ENCODE results near the gene CEP72.
"Not testable (repeated sequence)": the region's sequence is repeated elsewhere in the genome, so short reads cannot be mapped to it uniquely, and the experiment has no call there.

CEP72 gene

DNA sequence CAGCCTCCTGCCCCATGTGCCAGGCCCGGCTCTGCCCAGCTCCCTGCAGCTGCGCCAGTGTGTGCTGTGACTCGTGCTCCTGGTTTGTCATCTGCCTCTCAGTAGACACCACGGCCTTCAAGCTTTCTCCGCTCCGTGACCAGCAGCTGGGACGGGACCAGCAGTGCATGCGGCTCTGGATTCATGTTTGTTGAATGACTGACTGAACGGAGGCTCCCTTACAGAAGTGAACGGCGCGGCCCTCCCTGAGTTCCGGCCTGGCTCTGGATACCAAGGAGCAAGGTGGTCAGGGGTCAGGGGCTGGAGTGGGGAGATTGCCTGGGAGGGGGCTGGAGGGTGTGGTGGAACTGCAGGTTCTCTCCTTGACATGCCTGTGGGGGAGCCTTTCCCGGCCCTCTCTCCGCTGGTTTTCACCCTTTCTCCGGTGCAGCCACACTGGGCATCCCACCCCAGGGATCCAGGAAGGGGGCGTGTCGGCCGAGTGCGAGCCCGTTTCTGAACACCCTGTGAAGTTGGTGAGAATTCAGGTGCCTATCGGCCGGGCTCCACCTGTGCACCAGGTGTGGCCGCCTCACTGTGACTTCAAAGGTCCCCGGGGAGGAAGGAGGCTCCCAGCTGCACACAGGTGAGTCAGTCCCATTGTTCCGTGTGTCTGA is 11.1 kb upstream of the CEP72 start:
- DNase-seq (ENCODE audit: low read depth in 2 of 2) = no peak

DNA sequence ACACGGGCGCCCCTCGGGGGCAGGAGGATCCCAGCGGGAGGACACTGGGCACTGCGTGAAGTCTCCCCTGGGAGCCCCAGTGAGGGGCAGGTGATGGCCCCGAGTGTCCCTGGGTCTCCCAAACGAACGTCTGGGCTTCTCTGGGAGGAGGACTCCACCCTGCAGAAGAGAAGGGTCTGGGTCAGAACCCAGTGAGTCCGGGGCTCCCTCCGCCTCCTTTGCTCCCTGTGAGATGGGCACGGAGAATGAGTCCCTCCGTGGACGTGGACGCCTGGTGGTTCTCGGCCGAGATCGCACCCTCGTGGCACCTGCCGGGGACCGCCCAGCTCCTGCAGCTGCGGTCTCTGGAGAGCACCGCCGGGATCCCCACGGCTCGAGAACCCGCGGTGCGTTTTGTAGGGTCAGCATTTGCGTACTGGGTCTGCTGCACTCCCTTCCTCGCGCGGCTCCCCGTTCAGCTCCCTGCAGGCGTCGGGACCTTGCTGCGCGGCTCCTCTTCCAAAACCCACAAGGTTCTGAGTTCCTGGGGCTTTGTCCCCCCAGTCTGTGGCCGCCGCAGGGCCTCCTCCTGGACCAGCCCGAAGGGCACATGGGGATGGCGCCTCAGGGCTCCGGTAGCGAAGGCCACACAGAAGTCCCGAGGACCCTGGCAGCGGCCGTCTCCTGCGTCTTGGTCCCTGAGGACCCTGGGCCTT is 10.2 kb upstream of the CEP72 start:
- DNase-seq (ENCODE audit: low read depth in 2 of 2) = no peak

DNA sequence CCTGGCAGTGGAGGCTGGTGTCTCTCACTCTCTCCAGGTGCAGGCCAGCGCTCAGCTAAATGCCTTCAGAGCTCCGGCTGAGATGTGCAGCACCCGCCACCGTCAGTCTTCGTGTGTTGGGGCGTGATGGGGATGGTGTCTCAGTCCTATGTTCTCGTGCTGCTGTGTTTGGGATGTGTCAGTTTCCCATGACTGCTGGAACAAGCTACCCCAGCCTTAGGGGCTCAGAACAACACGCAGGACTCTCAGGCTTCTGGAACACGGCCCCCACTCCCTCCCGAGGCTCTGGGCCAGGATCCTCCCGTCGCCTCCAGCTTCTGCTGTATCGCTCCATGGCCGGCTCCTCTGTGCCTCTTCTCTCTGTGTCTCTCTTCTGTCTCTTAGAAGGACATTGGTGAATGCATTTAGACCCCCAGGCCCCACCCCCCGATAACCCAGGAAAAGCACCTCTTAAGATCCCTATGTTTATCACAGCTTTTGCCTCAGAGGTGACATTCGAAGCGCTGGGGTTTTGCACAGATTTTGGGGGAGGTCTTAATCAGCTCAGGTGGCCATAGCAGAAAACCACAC is 9.6 kb upstream of the CEP72 start:
- DNase-seq (ENCODE audit: low read depth in 2 of 2) = no peak

DNA sequence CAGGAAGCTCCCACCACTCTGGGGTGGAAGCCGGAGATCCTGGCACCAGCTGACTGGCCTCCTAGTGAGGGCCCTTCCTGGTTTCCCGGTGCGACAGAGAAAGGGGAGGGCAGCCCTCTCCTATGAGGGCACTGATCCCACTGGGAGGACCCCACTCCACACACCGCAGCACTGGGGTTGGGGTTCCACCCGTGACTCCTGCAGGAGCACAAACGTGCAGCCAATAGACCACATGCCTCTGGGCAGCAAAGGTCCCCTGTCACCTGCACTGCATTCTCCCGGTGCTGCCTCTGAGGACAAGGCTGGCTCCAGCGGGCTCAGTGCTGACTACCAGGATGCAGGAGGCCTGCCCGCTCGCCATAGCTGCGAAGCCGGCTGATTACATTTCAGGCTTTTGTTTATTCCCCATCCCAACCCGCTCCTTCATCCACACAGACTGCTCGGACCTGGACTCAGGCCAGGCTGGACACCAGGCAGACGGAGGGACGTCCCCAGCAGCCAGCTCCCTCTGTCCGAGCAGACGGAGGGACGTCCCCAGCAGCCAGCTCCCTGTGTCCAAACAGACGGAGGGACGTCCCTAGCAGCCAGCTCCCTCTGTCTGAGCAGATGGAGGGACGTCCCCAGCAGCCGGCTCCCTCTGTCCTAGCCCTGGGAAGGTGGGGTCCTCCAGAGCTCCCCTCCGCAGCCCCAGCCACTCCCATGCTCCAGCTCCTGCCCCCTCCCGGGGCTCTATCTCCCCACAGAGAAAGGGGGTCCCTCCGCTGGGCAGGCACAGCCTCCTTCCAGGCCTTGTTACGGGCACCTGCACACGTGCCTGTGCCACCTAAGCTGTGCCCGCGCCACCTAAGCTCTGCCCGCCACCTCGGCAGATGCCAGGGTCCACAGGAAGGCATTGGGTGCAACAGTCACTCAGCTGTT is 8.8 kb upstream of the CEP72 start:
- no peak for DNase-seq (ENCODE audit: low read depth in 2 of 2)

DNA sequence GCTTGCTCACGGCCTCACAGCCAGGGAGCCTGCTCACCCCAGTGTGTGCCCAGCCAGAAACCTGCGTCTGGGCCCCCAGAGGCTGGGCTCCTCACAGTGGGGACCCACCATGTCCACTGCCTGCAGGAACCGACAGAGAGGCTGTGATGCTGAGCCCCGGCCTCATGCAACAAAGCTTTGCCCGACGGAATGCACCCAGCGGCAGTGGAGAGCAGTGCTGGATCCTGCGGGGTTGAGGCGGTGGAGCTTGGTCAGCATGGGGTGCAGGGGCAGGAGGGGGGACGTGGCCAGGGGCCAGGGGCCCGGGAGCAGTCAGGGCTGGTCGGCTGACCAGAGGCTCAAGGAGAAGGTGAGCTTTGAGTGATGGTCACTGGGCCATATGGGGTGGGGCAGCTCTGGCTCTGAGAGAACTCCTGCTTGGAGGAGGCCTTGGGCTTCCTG is 7.7 kb upstream of the CEP72 start:
- no peak for DNase-seq (ENCODE audit: low read depth in 2 of 2)

DNA sequence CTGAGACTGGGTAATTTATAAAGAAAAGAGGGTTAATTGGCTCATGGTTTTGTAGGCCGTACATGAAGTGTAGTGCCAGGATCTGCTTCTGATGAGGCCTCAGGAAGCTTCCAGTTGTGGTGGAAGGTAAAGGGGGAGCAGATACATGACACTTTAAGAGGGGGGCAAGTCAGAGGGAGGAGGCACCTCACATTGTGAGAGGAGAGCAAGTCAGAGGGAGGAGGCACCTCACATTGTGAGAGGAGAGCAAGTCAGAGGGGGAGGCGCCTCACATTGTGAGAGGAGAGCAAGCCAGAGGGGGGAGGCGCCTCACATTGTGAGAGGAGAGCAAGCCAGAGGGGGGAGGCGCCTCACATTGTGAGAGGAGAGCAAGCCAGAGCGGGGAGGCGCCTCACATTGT is 7.0 kb upstream of the CEP72 start:
- DNase-seq (ENCODE audit: low read depth in 2 of 2) = not testable (repeated sequence)

DNA sequence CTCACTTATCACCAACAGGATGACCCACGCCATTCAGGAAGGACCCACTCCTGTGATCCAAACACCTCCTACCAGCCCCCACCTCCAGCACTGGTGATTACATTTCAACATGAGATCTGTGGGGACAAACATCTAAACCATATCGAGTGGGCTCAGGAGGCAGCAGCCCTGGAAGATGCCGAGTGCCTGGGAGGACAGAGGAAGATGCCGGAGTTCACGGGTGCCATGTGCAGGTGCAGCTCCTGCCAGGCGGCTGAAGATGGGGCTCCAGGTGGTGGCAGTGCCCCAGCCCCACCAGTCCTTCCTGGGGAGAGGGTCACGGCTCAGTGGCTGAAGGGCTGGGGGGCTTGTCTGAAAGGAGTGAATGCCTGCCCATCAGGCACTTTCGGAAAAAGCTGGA is 6.1 kb upstream of the CEP72 start:
- no peak for DNase-seq (ENCODE audit: low read depth in 2 of 2)

DNA sequence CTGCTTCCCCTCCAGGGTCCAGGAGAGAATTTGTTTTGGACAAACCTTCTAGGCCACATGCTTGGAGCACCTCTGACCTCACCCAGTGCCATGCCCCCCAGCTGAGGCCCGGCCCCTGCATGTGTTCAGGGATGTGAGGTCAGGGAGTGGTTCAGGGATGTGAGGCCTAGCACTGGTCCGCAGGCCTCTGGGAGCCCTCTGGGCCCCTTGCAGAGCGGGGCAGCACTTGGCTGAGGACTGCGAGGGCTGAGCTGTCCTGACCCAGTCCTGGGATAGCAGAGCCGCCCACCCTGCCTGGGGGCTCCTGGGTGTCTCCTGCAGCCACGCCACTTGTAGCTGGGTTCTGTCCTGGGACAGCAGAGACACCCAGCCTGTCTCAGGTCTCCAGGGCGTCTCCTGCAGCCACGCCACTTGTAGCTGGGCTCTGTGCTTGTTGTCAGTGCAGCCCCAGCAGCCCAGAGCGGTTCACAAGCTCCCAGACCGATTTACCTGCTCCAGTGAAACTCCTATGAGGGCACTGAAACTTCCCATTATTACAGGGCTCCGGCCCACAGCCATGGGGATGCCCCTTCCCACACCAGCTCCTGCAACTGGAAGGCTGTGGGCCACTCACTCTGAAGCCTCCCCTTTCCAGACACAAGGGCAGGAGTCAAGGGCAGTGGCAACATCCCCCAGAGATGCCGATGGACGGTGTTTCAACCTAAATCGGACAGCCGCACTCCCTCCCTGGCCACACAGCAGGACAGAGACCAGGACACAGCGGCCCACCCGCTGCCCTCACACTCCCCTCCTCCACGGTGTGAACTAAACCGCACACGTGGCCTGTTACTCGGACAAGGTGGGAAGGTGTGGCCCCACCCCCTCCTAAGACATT is 5.4 kb upstream of the CEP72 start:
- DNase-seq (ENCODE audit: low read depth in 2 of 2) = no peak

DNA sequence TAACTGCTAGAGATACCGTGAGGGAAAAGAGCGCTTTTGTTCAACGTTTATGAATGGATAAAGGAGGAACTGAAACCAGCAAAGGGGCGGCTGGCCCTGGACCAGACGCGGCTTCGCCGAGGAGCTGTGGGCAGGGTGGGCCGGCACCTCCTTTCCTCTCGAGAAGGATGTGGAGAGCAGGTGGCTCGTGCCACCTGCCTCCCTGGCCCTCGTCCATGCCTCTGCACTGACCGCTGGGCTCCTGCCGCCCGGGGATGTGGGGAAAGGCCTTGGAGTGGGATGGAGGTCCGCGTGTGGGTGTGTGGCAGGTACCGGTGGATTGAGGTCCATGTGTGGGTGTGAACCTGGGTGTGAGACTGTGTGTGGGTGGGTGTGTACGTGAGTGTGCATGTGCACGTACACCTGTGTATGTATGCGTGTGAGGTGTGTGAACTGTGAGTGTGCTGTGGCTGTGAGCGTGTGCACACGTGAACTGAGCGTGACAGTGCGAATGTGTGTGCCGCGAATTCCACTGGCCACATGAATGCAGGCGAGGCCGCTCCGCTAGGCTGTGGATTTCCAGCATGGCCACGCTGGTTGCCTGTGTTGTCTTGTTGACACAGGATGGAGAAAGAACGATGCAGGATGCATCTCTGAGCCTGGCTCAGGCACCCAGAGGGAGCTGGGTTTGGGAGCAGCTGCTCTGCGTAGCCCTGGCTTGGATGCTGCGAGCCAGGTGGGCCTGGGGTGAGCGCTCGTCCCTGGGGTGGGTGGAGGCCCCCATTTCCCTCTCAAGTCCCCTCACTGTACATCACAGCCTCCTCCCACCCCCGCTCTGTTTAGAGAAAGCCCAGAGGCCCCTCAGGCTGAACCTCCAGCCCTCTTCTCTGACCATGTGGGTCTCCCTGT is 4.4 kb upstream of the CEP72 start:
- no peak for DNase-seq (ENCODE audit: low read depth in 2 of 2)

DNA sequence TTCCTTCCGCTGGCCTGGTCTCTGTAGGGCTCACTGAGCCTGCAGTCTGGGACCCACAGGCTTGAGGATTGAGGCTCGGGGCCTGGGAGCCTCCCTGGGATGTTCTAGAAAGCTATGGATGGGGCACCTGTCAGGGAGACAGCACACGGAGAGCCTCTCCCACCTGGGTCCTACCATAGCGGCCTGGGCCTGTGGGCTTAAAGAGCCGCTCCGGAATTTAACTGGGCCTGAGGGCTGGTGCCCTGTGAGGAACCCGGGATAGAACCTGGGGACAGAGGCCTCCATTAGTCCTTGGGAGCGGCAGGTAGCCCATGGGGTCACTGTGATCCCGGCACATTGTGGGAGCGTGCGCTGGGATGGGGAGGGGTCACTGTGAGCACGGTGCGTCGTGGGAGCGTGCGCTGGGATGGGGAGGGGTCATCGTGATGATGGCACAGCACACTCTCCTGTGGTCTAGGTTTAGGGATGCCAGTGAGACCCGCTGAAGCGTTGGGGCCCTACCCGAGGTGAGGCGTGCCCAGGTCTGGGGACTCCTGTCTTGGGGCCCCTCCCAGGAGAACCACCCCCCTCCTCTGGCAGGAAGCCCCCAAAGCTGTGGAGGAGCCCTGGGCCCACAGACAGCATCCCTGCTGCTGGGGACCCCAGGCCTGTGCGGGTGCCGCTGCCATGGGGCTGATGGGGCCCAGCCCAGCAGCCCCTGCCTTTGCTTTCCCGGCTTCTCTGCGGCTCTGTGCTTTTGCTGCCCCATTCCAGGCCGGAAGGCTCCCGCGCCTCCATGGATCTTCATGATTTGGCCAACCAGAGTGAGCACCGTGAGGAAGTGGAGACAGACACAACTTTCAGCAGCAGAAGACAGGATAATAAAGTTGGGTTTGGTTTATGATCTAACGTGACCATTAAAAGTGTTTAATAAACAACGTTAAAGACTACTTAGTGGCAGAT is 3.4 kb upstream of the CEP72 start:
- no peak for DNase-seq (ENCODE audit: low read depth in 2 of 2)

DNA sequence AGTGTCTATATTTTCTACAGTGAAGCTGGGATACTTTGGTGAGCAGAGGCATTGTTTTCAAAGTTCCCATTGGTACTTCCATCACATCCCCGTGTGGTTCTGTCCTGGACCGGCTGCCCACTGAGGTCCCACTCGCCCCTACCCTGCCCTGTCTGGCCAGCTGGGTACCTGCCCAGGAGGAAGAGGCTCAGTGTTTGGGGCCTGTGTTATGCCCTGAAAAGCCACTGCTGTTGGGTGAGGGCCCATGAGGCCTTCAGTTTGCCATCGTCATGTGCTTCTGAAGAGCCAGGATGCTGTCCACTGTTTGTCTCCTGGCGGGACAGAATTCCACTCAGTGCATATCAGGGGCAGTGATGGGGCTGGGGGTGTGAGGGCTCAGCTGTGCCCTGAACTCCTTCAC is 2.6 kb upstream of the CEP72 start:
- no peak for DNase-seq (ENCODE audit: low read depth in 2 of 2)

DNA sequence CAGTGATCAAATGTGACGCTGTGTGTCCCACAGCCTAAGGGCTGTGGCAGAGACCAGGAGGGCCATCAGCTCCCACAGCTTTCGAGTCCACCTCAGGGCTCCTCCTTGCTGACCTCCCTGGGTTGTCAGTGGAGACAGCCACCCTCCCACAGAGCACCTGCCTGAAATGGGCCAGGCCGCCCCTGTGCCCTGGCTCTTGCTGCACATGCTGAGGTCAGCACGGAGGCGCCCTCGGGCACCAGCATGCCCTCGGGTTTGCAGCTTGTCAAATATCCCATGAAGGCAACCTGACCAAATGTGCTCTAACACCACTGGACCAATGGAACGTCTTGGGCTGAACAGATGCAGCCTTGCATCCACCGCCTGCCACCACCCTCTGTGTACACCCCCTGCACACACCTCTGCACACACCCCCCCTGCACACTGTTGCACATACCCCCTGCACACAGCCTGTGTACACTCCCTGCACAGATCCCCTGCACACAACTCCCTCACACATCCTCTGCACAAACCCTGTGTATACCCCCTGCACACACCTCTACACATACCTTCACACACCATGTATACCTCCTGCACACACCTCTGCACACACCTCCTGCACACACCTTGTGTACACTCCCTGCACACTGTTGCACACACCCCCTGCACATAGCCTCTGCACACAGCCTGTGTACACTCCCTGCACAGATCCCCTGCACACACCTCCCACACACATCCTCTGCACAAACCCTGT is 2.0 kb upstream of the CEP72 start:
- no peak for DNase-seq (ENCODE audit: low read depth in 2 of 2)

DNA sequence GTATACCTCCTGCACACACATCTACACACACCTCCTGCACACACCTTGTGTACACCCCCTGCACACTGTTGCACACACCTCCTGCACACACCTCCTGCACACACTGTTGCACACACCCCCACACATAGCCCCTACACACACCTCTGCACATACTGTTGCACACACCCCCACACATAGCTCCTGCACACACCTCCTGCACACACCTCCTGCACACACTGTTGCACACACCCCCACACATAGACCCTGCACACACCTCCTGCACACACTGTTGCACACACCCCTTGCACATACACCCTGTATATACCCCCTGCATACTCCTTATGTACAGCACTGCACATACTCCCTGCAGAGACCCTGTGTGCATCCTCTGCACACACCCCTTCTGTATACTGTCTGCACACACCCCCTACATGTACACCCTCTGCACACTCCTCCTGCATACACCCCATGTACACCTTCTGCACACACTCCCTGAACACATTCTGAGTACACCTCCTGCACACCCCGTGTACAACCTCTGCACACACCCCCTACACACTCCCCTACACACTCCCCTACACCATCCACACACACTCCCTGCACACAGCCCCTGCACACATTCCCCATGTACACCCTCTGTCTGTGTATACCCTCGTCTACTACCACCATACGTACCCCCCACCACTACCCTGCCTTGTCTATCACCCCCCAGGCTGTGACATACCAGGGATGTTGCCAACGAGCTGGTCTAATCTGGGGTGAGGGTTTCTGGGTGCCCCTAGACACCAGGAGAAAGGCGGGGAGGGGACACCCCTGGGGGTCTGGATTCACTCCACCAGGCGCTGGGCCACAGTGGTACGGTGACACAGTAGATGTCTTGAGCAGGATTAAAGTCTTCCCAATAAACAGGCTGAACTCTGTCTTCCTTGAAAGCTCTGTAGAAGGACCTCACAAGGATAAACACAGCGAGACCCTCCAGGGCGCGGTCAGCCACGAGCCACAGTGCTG is 1.1 kb upstream of the CEP72 start:
- no peak for DNase-seq (ENCODE audit: low read depth in 2 of 2)

DNA sequence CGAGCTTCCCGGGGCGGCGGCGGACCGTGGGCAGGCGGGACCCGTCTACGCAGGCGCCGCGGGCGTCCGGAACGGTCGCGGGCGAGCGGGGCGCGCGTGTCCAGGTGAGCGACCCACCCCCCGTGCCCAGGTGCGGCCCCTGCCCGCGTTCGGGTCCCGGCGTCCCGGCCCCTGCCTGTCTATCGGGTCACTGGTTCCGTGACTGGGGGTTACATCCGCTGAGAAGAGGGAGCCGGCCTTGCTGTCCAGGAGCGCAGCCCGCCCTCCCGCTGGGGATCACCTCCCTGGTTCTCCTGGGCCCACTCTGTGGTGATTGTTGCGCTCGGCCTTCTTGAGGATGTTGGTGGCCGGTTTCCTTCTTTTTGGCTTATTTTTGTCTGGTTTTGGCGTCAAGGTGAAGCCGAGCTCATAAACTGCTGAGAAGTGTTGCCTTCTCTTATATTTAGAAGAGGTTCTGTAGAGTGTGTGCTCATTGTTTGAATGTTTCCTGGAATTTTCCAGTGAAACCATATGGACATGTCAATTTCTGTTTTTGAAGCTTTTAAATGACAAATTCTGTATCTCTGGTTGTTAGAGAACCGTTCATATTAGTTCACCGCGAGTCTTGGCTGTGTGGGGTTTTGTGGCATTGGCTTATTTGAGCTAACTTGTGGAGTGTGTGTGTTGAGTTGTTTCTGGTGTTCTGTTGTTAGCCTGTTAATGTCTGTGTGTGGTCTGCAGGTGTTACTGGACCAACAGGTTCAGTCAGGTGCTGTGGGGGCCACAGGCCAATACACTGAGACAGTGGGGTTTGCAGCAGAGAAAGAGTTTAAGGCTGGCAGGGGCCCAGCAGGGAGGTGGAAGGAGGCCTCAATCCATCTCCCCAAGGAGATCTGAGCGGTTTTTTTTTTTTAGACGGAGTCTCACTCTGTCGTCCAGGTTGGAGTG is 621 bp downstream of the CEP72 start:
- DNase-seq (ENCODE audit: low read depth in 2 of 2) = peak in 1 of 2 donors; percentile 25

DNA sequence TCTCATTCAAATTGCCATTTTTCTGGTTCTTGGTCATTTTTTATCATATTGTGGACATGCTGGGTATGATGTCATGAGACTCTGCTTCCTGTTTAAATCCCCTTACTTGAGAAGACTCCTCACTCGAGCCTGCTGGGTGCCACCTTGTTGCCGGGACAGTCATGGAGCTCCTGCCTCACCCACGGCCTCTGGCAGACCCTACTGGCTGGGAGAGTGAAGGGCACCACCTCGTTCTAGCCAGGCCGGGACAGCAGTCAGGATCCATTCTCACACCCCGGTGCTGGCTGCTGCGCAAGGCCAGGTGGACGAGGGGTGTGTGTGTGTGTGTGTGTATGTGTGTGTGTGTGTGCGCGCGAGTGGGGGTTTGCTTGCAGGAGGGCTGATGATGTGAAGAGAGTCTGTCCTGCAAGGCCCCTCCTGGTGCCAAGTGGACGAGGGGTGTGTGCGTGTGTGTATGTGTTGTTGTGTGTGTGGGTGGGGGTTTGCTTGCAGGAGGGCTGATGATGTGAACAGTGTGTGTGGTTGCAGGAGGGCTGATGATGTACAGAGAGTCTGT is 4.4 kb downstream of the CEP72 start:
- no peak for DNase-seq (ENCODE audit: low read depth in 2 of 2)

DNA sequence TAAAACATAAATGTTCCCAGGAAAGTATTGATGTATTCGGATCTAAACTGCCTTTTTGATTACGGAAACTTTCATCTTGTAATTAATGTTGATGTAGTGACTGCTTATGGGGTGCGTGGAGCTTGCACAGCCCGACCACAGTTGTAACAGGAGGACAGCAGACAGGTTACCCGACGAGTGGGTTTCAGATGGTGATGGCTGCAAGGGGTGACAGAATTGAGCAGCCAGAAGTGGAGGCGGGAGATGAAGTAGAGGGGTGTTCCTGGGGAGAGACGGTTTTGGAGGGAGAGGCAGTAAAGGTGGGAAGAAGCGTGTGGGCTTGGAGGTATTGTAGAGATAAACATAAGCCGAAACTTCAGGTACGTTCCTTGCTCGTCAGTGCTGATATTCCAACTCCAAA is 5.8 kb downstream of the CEP72 start:
- DNase-seq (ENCODE audit: low read depth in 2 of 2) = no peak
